Colonic mucosa (tissue), 4 donors: ENCODE data around the gene PAEP. TPM values are rescaled to one million over a fixed set of nuclear protein-coding genes. Genes with fewer than 3 reads are reported as not detected.

Experiments used
- DNase-seq: peaks from one replicate; pipeline ENCODE4 v3.0.0-alpha.2; 2020
- H3K27ac ChIP-seq: fragments of 200-600 bp; one replicate; pipeline ENCODE4 v1.8.0; 2021
- H3K27me3 ChIP-seq: fragments of 200-600 bp; one replicate; pipeline ENCODE4 v1.8.0; 2021
- H3K36me3 ChIP-seq: fragments of 200-600 bp; one replicate; pipeline ENCODE4 v1.8.0; 2021
- H3K4me1 ChIP-seq: fragments of 200-600 bp; one replicate; pipeline ENCODE4 v1.8.0; 2021; ENCODE audit warnings: mild to moderate bottlenecking
- H3K4me3 ChIP-seq: fragments of 200-600 bp; one replicate; pipeline ENCODE4 v1.8.0; 2021
- H3K9ac ChIP-seq, 2 donors: one replicate each; pipeline ENCODE4 v1.7.0; 2013; ENCODE audit warnings: control low read depth in 2 of 2, low read depth in 2 of 2, low read length in 2 of 2
- H3K9me3 ChIP-seq: fragments of 200-600 bp; one replicate; pipeline ENCODE4 v1.8.0; 2021
- CTCF ChIP-seq: fragments of 200-600 bp; IDR thresholded peaks from one replicate; pipeline ENCODE4 v1.8.0; 2022; ENCODE audit warnings: antibody characterized with exemption, mild to moderate bottlenecking
- intact Hi-C: fragments of 100-400 bp; cut with DNase I; formaldehyde crosslinking; loops from one replicate; pipeline ENCODE4 v1.14.1; 2022
- total RNA-seq, 2 donors: library from RNA; stranded (reverse); fragmentation: NEBNext Ultra II Directional in 1 of 2; extraction: Animal tissue kit (Norgen Biotek cat#: 25700) in 1 of 2; gene quantifications; one replicate each; pipeline ENCODE4 v1.2.1, GENCODE V29; 2021
- donor health status: healthy.
- donor health status: DM: no; HTN: no; CAD: no.
- donor health status: DM: no; HTN: no; CAD: no.

PAEP gene
- total RNA-seq, 2 donors from 2014 or later, result not detected

GRCh38 chr9:135584934-135585333, 23.4 kb downstream of the PAEP start:
- Histone ChIP-seq H3K4me3 (no peak overlapping the region), H3K9ac (no peak overlapping the region), H3K36me3 (no peaks in the 10 kb centered on the region), H3K27me3 (no peaks in the 10 kb centered on the region), H3K9me3 (no peaks in the 10 kb centered on the region), H3K27ac (no peak overlapping the region), H3K4me1 (no peaks in the 10 kb centered on the region)
- intact Hi-C loops, result no loop called here
- no peak for TF ChIP-seq CTCF
- DNase-seq, result no peak

DNA sequence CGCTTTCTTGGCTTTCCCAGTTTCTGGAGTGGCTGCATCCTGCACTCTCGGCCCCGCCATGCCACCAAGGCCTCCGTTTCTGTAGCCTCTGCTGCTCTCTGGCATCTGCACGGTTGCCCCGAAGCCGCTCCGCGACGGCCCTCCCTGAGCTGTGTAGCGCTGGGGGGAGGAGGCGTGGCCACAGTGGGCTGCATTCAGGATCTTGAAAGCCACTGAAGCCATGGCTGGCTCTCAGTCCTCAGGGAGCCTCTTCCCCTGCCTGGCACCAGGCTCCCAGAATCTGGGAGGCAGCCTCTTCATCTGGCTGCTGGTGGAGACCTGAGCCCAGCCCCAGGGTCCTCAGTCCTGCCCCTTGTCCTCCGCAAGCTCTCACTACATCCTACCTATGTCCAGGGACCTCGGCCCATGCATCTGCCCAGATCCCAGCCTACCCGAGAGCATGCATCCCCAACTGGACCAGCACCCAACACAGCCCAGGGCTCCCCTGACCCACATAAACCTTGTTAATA, 25.1 kb downstream of the PAEP start:
- intact Hi-C loops, result no loop called here
- TF ChIP-seq CTCF, result no peak
- no peaks in the 10 kb centered on the region for H3K9me3 ChIP-seq
- H3K4me3 ChIP-seq, result no peak overlapping the region
- no peak overlapping the region for H3K9ac ChIP-seq
- no peaks in the 10 kb centered on the region for H3K27me3 ChIP-seq
- DNase-seq, result no peak
- no peaks in the 10 kb centered on the region for H3K36me3 ChIP-seq
- H3K4me1 ChIP-seq, result no peaks in the 10 kb centered on the region
- no peak overlapping the region for H3K27ac ChIP-seq

DNA sequence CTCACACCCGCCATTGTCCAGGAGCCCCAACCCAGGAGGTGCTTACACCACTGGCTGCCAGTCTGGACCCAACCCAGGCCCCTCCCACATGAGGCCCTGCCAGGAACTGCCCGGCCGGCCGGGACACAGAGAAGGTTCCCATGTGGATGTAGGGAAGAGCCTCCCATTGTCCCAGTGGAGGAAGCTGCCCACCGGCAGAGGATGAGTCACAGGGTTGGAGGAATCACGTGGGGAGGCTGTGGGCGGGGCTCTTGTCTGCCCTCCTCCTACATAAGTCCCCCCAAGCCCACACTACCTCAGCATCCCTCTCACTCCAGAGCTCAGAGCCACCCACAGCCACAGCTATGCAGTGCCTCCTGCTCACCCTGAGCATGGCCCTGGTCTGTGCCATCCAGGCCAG, 26.1 kb downstream of the PAEP start:
- intact Hi-C loops, result no loop called here

GRCh38 chr9:135588371-135588770, 26.8 kb downstream of the PAEP start:
- H3K4me1 ChIP-seq, result no peaks in the 10 kb centered on the region
- DNase-seq, result no peak
- no peak overlapping the region for H3K27ac ChIP-seq
- H3K4me3 ChIP-seq, result no peak overlapping the region
- no peaks in the 10 kb centered on the region for H3K9me3 ChIP-seq
- intact Hi-C loops, result no loop called here
- no peaks in the 10 kb centered on the region for H3K27me3 ChIP-seq
- no peaks in the 10 kb centered on the region for H3K36me3 ChIP-seq
- H3K9ac ChIP-seq, result no peak overlapping the region
- no peak for TF ChIP-seq CTCF

More for the DNA sequence above, 26.1 kb downstream of the PAEP start:
- Histone ChIP-seq H3K9me3 (no peaks in the 10 kb centered on the region), H3K4me1 (no peaks in the 10 kb centered on the region), H3K36me3 (no peaks in the 10 kb centered on the region), H3K4me3 (no peak overlapping the region), H3K9ac (no peak overlapping the region), H3K27me3 (no peaks in the 10 kb centered on the region), H3K27ac (no peak overlapping the region)
- no peak for TF ChIP-seq CTCF
- no peak for DNase-seq

DNA sequence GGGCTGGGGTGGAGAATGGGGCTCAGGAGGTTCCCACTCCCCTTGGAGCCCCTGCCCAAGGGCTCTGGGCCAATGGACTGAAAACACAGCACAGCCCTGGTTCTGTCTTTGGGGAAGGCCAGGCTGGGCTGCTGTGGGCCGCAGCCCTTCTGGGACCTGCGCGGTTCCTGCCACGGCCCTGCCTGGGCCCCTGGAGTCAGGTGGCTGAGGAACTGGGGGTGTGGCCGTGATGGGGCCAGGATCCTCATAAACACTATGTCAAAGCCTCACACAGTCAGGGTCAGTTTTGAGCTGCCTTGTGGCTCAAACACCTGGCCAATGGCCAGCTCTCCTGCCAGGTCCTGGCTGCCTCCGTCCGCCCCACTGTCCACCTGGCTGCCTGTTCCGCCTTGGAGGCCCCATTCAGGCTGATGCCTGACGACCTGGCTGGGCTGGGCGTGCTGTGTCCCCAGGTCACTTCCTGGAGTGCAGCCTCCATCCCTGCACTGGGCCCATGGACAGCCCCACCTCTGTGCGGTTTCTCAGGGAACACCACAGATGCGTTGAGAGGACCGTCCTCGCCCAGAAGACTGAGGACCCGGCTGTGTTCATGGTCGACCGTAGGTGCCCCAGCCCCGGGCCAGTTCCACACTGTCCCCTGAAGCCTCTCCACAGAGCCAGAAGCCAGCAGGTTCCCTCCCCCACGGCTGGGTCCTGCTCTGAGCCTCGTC, 27.5 kb downstream of the PAEP start:
- no peak for DNase-seq

More for the DNA sequence above, 27.5 kb downstream of the PAEP start:
- intact Hi-C loops, result no loop called here
- no peak overlapping the region for H3K4me3 ChIP-seq
- H3K9ac ChIP-seq, result no peak overlapping the region
- H3K27ac ChIP-seq, result no peak overlapping the region
- no peaks in the 10 kb centered on the region for H3K4me1 ChIP-seq
- H3K27me3 ChIP-seq, result no peaks in the 10 kb centered on the region
- no peaks in the 10 kb centered on the region for H3K36me3 ChIP-seq
- TF ChIP-seq CTCF, result no peak
- H3K9me3 ChIP-seq, result no peaks in the 10 kb centered on the region
